ENCODE measurements around the gene CLTB. TPM values are rescaled to one million over a fixed set of nuclear protein-coding genes. Genes with fewer than 3 reads are reported as not detected.
A peak's percentile ranks its signal among the peaks of the same experiment; 100 is the strongest.

CLTB gene
- total RNA-seq, 2 experiments from 2014 or later: 69.5 to 73.2 TPM

- ATAC-seq (ENCODE audit: poor library complexity): no peak
- H3K27ac Mint-ChIP-seq: no peak overlapping the region
- H3K27ac ChIP-seq (ENCODE audit: low read depth in 1 of 2, low read length in 2 of 2): no peak overlapping the region
- H3K4me1 ChIP-seq (ENCODE audit: insufficient read depth, low read length): peaks cover 6% of the 10 kb centered on the region
- peaks cover 15% of the 10 kb centered on the region for H3K36me3 ChIP-seq (ENCODE audit: insufficient read depth, low read length)
- no peaks in the 10 kb centered on the region for H3K27me3 Mint-ChIP-seq
- CTCF ChIA-PET: interaction anchor here (0.8 to 1.2 kb wide), 3 partner anchors 11 to 85 kb away, joined by 3 read pairs; no protein-coding TSS in a partner anchor
- H3K9me3 ChIP-seq (ENCODE audit: control insufficient read depth in 1 of 2, insufficient read depth in 1 of 2, low read length in 2 of 2): no peaks in the 10 kb centered on the region
- TF ChIP-seq, protein P1, sequence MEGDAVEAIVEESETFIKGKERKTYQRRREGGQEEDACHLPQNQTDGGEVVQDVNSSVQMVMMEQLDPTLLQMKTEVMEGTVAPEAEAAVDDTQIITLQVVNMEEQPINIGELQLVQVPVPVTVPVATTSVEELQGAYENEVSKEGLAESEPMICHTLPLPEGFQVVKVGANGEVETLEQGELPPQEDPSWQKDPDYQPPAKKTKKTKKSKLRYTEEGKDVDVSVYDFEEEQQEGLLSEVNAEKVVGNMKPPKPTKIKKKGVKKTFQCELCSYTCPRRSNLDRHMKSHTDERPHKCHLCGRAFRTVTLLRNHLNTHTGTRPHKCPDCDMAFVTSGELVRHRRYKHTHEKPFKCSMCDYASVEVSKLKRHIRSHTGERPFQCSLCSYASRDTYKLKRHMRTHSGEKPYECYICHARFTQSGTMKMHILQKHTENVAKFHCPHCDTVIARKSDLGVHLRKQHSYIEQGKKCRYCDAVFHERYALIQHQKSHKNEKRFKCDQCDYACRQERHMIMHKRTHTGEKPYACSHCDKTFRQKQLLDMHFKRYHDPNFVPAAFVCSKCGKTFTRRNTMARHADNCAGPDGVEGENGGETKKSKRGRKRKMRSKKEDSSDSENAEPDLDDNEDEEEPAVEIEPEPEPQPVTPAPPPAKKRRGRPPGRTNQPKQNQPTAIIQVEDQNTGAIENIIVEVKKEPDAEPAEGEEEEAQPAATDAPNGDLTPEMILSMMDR (IDR thresholded peaks at IDR 0.05): no peak
- POLR2A ChIA-PET: interaction anchor here (0.8 to 1.2 kb wide), 2 partner anchors 70 to 188 kb away, joined by 3 to 4 read pairs; partner anchors contain the start of gene TSPAN17
- intact Hi-C loops (cut with DNase I, micrococcal nuclease): no loop called here
- no peak overlapping the region for H3K4me3 ChIP-seq (ENCODE audit: low read length)
- DNase-seq: no peak
- no peaks in the 10 kb centered on the region for H3K27me3 ChIP-seq (ENCODE audit: control insufficient read depth in 1 of 2, insufficient read depth in 2 of 2, low read length in 2 of 2)
- no peak overlapping the region for H3K4me3 Mint-ChIP-seq
- H3K4me1 Mint-ChIP-seq (ENCODE audit: low read depth): peaks cover 63% of the 10 kb centered on the region
- H3K36me3 Mint-ChIP-seq (ENCODE audit: low read depth): peaks cover 39% of the 10 kb centered on the region
- no peaks in the 10 kb centered on the region for H3K9me3 Mint-ChIP-seq
These were observed 42.7 kb upstream of the CLTB start for GRCh38 chr5:176458904-176459561.

DNA sequence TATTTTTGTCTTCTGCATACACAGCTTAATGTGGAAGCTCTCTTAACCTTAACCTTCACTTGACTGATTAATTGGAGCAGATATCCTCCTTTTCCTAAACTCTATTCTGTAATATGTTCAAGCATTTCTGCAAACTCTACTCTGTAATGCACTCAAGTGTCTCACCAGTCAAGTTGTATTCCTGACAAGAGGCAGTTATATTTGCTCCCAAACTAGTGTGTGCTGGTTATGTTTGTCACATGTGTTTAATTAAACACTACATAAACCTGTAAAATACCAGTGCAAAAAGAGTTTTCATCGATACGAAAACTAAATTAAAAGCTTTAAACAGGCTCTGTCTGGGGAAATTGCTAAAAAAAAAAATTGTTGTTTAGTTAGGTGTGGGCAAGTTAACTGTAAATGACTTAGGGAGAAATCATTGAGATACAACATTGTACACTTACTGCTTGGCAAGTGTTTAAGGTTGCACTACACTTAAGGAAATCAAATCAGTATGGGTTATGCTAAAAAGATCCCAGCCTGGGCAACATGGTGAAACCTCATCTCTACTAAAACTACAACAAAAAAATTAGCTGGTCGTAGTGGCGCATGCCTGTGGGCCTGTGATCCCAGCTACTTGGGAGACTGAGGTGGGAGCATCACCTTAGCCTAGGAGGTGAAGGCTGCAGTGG, 38.5 kb upstream of the CLTB start:
- Histone ChIP-seq H3K27me3 (ENCODE audit: control insufficient read depth in 1 of 2, insufficient read depth in 2 of 2, low read length in 2 of 2) (no peaks in the 10 kb centered on the region), H3K4me3 (ENCODE audit: low read length) (no peak overlapping the region), H3K27ac (ENCODE audit: low read depth in 1 of 2, low read length in 2 of 2) (no peak overlapping the region), H3K9me3 (ENCODE audit: control insufficient read depth in 1 of 2, insufficient read depth in 1 of 2, low read length in 2 of 2) (no peaks in the 10 kb centered on the region), H3K4me1 (ENCODE audit: insufficient read depth, low read length) (peaks cover 12% of the 10 kb centered on the region), H3K36me3 (ENCODE audit: insufficient read depth, low read length) (peaks cover 27% of the 10 kb centered on the region)
- intact Hi-C loops (cut with DNase I, micrococcal nuclease): loop anchor here in 1 of 2 experiments (5.0 kb wide), 1 partner anchor 42 kb away; no protein-coding TSS in a partner anchor
- TF ChIP-seq, protein P1 (IDR thresholded peaks at IDR 0.05): no peak
- POLR2A ChIA-PET: interaction anchor here (0.6 kb wide), 1 partner anchor 1676 kb away, joined by 4 read pairs; no protein-coding TSS in a partner anchor
- H3K27me3 Mint-ChIP-seq: no peaks in the 10 kb centered on the region
- H3K9me3 Mint-ChIP-seq: no peaks in the 10 kb centered on the region
- DNase-seq (no peak), ATAC-seq (ENCODE audit: poor library complexity) (no peak)
- H3K4me3 Mint-ChIP-seq: peak overlapping the region; percentile 14
- CTCF ChIA-PET: no interaction called here
- no peak overlapping the region for H3K27ac Mint-ChIP-seq
- peaks cover 51% of the 10 kb centered on the region for H3K36me3 Mint-ChIP-seq (ENCODE audit: low read depth)
- H3K4me1 Mint-ChIP-seq (ENCODE audit: low read depth): peaks cover 59% of the 10 kb centered on the region

DNA sequence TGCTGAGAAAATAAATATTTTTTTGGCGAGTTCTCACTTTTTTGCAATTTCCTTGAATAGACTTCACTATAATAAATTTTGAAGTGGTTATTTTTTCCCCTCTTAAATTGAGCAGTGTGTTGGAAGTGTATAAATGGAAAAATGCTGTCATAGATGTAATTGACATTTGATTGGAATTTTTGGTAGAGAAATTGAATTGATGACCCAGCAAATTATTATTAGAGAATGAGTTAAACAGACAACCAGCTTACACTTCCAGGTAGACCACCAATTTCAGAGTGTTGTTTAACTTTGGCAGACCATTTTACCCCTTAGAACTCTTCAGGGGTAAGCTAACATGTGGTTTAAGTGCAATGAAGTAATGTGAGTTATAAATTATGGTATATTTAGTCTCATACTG, 33.7 kb upstream of the CLTB start:
- Mint-ChIP-seq H3K36me3 (ENCODE audit: low read depth) (peaks cover 52% of the 10 kb centered on the region), H3K9me3 (no peaks in the 10 kb centered on the region), H3K4me1 (ENCODE audit: low read depth) (peaks cover 59% of the 10 kb centered on the region), H3K4me3 (peak overlapping the region; percentile 58), H3K27me3 (no peaks in the 10 kb centered on the region), H3K27ac (peak overlapping the region; percentile 99)
- Histone ChIP-seq H3K4me1 (ENCODE audit: insufficient read depth, low read length) (peaks cover 30% of the 10 kb centered on the region), H3K4me3 (ENCODE audit: low read length) (no peak overlapping the region), H3K9me3 (ENCODE audit: control insufficient read depth in 1 of 2, insufficient read depth in 1 of 2, low read length in 2 of 2) (no peaks in the 10 kb centered on the region), H3K36me3 (ENCODE audit: insufficient read depth, low read length) (peaks cover 21% of the 10 kb centered on the region), H3K27me3 (ENCODE audit: control insufficient read depth in 1 of 2, insufficient read depth in 2 of 2, low read length in 2 of 2) (no peaks in the 10 kb centered on the region), H3K27ac (ENCODE audit: low read depth in 1 of 2, low read length in 2 of 2) (no peak overlapping the region)
- ChIA-PET CTCF (interaction anchor here (0.8 kb wide), 1 partner anchor 33 kb away, joined by 5 read pairs; the partner anchor contains the start of gene CLTB), POLR2A (interaction anchor here (1.3 kb wide), 1 partner anchor 88 kb away, joined by 3 read pairs; no protein-coding TSS in a partner anchor)
- ATAC-seq (ENCODE audit: poor library complexity) (no peak), DNase-seq (no peak)
- TF ChIP-seq, protein P1 (IDR thresholded peaks at IDR 0.05): no peak
- intact Hi-C loops (cut with DNase I, micrococcal nuclease): loop anchor here in 1 of 2 experiments (5.0 kb wide), 1 partner anchor 47 kb away; no protein-coding TSS in a partner anchor
